HepG2 (cell line): Measurements from ENCODE around the gene SRC. TPM values are rescaled to one million over a fixed set of nuclear protein-coding genes. Genes with fewer than 3 reads are reported as not detected.

ENCODE experiments used
- HCFC1 ChIP-seq: fragments of 150-350 bp; IDR thresholded peaks from 2 replicates; pipeline ENCODE4 v1.6.1; 2014; ENCODE audit warnings: low read depth, low read length
- KDM3A ChIP-seq: IDR thresholded peaks from 2 replicates; pipeline ENCODE4 v1.6.1; 2018; ENCODE audit warnings: low read depth, missing compliant biosample characterization
- SIX4 ChIP-seq: sonication (generic); formaldehyde crosslinking; IDR thresholded peaks from 2 replicates; pipeline ENCODE4 v1.4.0; 2020; ENCODE audit warnings: missing genetic modification reagents
- ZNF44 ChIP-seq: sonication (generic); formaldehyde crosslinking; IDR thresholded peaks from 2 replicates; pipeline ENCODE4 v1.5.1; 2020; ENCODE audit warnings: mild to moderate bottlenecking, missing genetic modification reagents
- ZNF543 ChIP-seq: sonication (generic); formaldehyde crosslinking; IDR thresholded peaks from 2 replicates; pipeline ENCODE4 v1.4.0; 2020; ENCODE audit warnings: mild to moderate bottlenecking, missing genetic modification reagents
- ZNF557 ChIP-seq: sonication (generic); formaldehyde crosslinking; IDR thresholded peaks from 2 replicates; pipeline ENCODE4 v1.4.0; 2020; ENCODE audit warnings: missing genetic modification reagents
- ZNF564 ChIP-seq: sonication (generic); formaldehyde crosslinking; IDR thresholded peaks from 2 replicates; pipeline ENCODE4 v1.8.1; 2023; ENCODE audit warnings: mild to moderate bottlenecking, missing genetic modification reagents
- ZNF678 ChIP-seq: sonication (generic); formaldehyde crosslinking; IDR thresholded peaks from 2 replicates; pipeline ENCODE4 v1.4.0; 2020; ENCODE audit warnings: mild to moderate bottlenecking, missing genetic modification reagents
- polyA plus RNA-seq, 8 experiments: library from polyadenylated mRNA; depleted of rRNA in 3 of 8; stranded (reverse) in 7 of 8; unstranded in 1 of 8; fragments of >200 nt; fragmentation: Illumina TruSeq in 4 of 8; extraction: Trizol in 4 of 8; gene quantifications; 2 replicates each; pipeline versions ENCODE4 v1.2.1 to v1.2.3, GENCODE V29; 2011 to 2016; ENCODE audit warnings: low read depth in 4 of 8, missing spikeins in 1 of 8, mixed read lengths in 1 of 8; ENCODE audit not compliant: insufficient read depth in 1 of 8
- total RNA-seq, 5 experiments: library from RNA; depleted of rRNA; stranded (reverse); fragments of >200 nt; fragmentation: Illumina TruSeq; extraction: Trizol; gene quantifications; 2 replicates each; pipeline ENCODE4 v1.2.3, GENCODE V29; 2016; ENCODE audit warnings: low read depth in 1 of 5
- TF ChIP-seq, protein P1 (sequence below): IDR thresholded peaks from 2 replicates; pipeline ENCODE4 v1.6.1; 2016; ENCODE audit warnings: low read depth, missing genetic modification reagents, missing compliant biosample characterization
- TF ChIP-seq, protein P2 (sequence below): IDR thresholded peaks from 2 replicates; pipeline ENCODE4 v1.6.1; 2018; ENCODE audit warnings: missing genetic modification reagents, mild to moderate bottlenecking, missing compliant biosample characterization
- TF ChIP-seq, protein P3 (sequence below): sonication (generic); formaldehyde crosslinking; IDR thresholded peaks from 2 replicates; pipeline ENCODE4 v1.4.0; 2020; ENCODE audit warnings: missing genetic modification reagents, borderline replicate concordance
- TF ChIP-seq, protein P4 (sequence below): sonication (generic); formaldehyde crosslinking; IDR thresholded peaks from 2 replicates; pipeline ENCODE4 v1.5.0; 2020; ENCODE audit warnings: mild to moderate bottlenecking, missing genetic modification reagents
- TF ChIP-seq, protein P5 (sequence below): sonication (generic); formaldehyde crosslinking; IDR thresholded peaks from 2 replicates; pipeline ENCODE4 v1.4.0; 2020; ENCODE audit warnings: mild to moderate bottlenecking, missing genetic modification reagents
- TF ChIP-seq, protein P6 (sequence below): sonication (generic); formaldehyde crosslinking; IDR thresholded peaks from 2 replicates; pipeline ENCODE4 v1.4.0; 2020; ENCODE audit warnings: missing genetic modification reagents

The SRC gene
- total and polyA plus RNA-seq, 2 of the 13 experiments (the other 11 are each of a cell fraction or from before 2014, with no cell fraction given), result 54.7 to 192 TPM

DNA sequence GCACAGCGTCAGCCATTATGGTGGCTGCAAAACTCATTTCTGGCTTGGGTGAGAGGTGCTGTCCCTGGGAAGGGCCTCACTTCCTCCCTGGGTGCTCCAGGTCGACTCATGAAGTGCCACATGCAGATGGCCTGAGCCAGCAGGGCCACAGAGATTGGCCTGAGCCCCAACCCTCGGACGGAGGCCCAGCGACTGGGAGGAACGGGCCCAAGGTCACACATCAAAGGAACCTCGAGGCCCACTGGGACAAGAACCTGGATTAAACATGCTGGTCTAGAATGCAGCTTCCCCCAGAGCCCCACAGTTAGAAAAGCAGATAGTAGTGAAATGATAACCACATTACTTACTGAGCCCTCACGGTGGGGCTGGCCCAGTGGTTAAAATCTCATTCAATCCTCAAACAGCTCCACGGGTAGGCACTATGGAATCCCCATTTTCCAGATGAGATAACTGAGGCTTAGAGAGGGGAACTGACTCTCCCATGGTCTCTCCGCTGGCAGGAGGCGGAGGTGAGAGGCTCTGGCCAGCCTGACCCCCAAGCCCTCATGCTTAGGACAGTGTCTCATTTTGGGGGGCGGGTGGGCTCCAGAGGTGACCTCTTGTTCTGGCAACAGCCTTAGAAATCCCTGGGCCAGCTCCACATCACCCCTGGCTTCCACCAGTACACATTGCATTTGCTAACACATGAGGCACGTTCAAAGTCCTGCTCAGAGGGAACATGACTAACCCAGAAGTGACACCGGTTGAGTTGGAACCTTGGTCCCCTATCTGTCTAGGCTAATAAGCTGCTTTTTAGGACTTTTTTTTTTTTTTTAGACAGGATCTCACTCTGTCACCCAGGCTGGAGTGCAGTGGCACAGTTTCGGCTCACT lies 53.0 kb downstream of the SRC start (continued):
- TF ChIP-seq, protein P1, sequence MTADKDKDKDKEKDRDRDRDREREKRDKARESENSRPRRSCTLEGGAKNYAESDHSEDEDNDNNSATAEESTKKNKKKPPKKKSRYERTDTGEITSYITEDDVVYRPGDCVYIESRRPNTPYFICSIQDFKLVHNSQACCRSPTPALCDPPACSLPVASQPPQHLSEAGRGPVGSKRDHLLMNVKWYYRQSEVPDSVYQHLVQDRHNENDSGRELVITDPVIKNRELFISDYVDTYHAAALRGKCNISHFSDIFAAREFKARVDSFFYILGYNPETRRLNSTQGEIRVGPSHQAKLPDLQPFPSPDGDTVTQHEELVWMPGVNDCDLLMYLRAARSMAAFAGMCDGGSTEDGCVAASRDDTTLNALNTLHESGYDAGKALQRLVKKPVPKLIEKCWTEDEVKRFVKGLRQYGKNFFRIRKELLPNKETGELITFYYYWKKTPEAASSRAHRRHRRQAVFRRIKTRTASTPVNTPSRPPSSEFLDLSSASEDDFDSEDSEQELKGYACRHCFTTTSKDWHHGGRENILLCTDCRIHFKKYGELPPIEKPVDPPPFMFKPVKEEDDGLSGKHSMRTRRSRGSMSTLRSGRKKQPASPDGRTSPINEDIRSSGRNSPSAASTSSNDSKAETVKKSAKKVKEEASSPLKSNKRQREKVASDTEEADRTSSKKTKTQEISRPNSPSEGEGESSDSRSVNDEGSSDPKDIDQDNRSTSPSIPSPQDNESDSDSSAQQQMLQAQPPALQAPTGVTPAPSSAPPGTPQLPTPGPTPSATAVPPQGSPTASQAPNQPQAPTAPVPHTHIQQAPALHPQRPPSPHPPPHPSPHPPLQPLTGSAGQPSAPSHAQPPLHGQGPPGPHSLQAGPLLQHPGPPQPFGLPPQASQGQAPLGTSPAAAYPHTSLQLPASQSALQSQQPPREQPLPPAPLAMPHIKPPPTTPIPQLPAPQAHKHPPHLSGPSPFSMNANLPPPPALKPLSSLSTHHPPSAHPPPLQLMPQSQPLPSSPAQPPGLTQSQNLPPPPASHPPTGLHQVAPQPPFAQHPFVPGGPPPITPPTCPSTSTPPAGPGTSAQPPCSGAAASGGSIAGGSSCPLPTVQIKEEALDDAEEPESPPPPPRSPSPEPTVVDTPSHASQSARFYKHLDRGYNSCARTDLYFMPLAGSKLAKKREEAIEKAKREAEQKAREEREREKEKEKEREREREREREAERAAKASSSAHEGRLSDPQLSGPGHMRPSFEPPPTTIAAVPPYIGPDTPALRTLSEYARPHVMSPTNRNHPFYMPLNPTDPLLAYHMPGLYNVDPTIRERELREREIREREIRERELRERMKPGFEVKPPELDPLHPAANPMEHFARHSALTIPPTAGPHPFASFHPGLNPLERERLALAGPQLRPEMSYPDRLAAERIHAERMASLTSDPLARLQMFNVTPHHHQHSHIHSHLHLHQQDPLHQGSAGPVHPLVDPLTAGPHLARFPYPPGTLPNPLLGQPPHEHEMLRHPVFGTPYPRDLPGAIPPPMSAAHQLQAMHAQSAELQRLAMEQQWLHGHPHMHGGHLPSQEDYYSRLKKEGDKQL, result 0 out of 2 replicates have a peak, but pooled peaks have one; percentile 22
- TF ChIP-seq ZNF44 (CRISPR knock-in tag) (peak; percentile 82; the same call in 1 of the 2 replicates), ZNF557 (peak; percentile 40; the same call in 1 of the 2 replicates), ZNF564 (CRISPR knock-in tag) (no peak), ZNF543 (no peak), KDM3A (CRISPR knock-in tag) (peak; percentile 71), HCFC1 (no peak), SIX4 (CRISPR knock-in tag) (no peak), ZNF678 (0 out of 2 replicates have a peak, but pooled peaks have one; percentile 64)
- TF ChIP-seq, protein P2, sequence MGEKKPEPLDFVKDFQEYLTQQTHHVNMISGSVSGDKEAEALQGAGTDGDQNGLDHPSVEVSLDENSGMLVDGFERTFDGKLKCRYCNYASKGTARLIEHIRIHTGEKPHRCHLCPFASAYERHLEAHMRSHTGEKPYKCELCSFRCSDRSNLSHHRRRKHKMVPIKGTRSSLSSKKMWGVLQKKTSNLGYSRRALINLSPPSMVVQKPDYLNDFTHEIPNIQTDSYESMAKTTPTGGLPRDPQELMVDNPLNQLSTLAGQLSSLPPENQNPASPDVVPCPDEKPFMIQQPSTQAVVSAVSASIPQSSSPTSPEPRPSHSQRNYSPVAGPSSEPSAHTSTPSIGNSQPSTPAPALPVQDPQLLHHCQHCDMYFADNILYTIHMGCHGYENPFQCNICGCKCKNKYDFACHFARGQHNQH, result peak; percentile 66
- TF ChIP-seq, protein P3, sequence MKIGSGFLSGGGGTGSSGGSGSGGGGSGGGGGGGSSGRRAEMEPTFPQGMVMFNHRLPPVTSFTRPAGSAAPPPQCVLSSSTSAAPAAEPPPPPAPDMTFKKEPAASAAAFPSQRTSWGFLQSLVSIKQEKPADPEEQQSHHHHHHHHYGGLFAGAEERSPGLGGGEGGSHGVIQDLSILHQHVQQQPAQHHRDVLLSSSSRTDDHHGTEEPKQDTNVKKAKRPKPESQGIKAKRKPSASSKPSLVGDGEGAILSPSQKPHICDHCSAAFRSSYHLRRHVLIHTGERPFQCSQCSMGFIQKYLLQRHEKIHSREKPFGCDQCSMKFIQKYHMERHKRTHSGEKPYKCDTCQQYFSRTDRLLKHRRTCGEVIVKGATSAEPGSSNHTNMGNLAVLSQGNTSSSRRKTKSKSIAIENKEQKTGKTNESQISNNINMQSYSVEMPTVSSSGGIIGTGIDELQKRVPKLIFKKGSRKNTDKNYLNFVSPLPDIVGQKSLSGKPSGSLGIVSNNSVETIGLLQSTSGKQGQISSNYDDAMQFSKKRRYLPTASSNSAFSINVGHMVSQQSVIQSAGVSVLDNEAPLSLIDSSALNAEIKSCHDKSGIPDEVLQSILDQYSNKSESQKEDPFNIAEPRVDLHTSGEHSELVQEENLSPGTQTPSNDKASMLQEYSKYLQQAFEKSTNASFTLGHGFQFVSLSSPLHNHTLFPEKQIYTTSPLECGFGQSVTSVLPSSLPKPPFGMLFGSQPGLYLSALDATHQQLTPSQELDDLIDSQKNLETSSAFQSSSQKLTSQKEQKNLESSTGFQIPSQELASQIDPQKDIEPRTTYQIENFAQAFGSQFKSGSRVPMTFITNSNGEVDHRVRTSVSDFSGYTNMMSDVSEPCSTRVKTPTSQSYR, result no peak; the same call in 1 of the 2 replicates
- TF ChIP-seq, protein P4, sequence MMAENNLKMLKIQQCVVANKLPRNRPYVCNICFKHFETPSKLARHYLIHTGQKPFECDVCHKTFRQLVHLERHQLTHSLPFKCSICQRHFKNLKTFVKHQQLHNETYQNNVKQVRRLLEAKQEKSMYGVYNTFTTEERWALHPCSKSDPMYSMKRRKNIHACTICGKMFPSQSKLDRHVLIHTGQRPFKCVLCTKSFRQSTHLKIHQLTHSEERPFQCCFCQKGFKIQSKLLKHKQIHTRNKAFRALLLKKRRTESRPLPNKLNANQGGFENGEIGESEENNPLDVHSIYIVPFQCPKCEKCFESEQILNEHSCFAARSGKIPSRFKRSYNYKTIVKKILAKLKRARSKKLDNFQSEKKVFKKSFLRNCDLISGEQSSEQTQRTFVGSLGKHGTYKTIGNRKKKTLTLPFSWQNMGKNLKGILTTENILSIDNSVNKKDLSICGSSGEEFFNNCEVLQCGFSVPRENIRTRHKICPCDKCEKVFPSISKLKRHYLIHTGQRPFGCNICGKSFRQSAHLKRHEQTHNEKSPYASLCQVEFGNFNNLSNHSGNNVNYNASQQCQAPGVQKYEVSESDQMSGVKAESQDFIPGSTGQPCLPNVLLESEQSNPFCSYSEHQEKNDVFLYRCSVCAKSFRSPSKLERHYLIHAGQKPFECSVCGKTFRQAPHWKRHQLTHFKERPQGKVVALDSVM (CRISPR knock-in tag), result peak; percentile 85
- TF ChIP-seq, protein P5, sequence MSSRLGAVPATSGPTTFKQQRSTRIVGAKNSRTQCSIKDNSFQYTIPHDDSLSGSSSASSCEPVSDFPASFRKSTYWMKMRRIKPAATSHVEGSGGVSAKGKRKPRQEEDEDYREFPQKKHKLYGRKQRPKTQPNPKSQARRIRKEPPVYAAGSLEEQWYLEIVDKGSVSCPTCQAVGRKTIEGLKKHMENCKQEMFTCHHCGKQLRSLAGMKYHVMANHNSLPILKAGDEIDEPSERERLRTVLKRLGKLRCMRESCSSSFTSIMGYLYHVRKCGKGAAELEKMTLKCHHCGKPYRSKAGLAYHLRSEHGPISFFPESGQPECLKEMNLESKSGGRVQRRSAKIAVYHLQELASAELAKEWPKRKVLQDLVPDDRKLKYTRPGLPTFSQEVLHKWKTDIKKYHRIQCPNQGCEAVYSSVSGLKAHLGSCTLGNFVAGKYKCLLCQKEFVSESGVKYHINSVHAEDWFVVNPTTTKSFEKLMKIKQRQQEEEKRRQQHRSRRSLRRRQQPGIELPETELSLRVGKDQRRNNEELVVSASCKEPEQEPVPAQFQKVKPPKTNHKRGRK (CRISPR knock-in tag), result peak; percentile 12; the same call in 1 of the 2 replicates
- TF ChIP-seq, protein P6, sequence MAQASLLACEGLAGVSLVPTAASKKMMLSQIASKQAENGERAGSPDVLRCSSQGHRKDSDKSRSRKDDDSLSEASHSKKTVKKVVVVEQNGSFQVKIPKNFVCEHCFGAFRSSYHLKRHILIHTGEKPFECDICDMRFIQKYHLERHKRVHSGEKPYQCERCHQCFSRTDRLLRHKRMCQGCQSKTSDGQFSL, result no peak; the same call in 1 of the 2 replicates
